Neural cell (in vitro differentiated cells): ENCODE data around the gene KRT15. TPM values are rescaled to one million over a fixed set of nuclear protein-coding genes. Genes with fewer than 3 reads are reported as not detected.

Experiments
- H2AFZ ChIP-seq: fragments of 200-600, 300-800 bp; sonication (generic), shearing (Covaris generic); 2 replicates; pipeline ENCODE4 v1.6.0; 2014; ENCODE audit warnings: low read depth, mild to moderate bottlenecking, antibody characterized with exemption, low read length, moderate library complexity
- H3F3A ChIP-seq: fragments of 200-600 bp; shearing (Covaris generic); 2 replicates; pipeline ENCODE4 v1.6.1; 2016; ENCODE audit warnings: mild to moderate bottlenecking, moderate library complexity, mixed read lengths, antibody characterized with exemption, low read length; ENCODE audit not compliant: insufficient read depth, poor library complexity, severe bottlenecking
- H3K27ac ChIP-seq: fragments of 200-600, 300-800 bp; sonication (generic), shearing (Covaris generic); 2 replicates; pipeline ENCODE4 v1.5.1; 2014; ENCODE audit warnings: mild to moderate bottlenecking, low read length, moderate library complexity
- H3K27me3 ChIP-seq: fragments of 300-800, 200-600 bp; sonication (generic), shearing (Covaris generic); 2 replicates; pipeline ENCODE4 v1.6.0; 2014; ENCODE audit warnings: mild to moderate bottlenecking, low read depth, low read length, moderate library complexity; ENCODE audit not compliant: insufficient read depth
- H3K36me3 ChIP-seq: fragments of 300-800, 200-600 bp; sonication (generic), shearing (Covaris generic); 2 replicates; pipeline ENCODE4 v1.5.1; 2014; ENCODE audit warnings: mild to moderate bottlenecking, antibody characterized with exemption, low read length, moderate library complexity; ENCODE audit not compliant: insufficient read depth
- H3K4me2 ChIP-seq: fragments of 300-800, 200-600 bp; sonication (generic), shearing (Covaris generic); 2 replicates; pipeline ENCODE4 v1.6.0; 2014; ENCODE audit warnings: mild to moderate bottlenecking, low read length
- H3K4me3 ChIP-seq: fragments of 300-800, 200-600 bp; sonication (generic), shearing (Covaris generic); 2 replicates; pipeline ENCODE4 v1.5.1; 2014; ENCODE audit warnings: mild to moderate bottlenecking, low read length, moderate library complexity
- H3K79me2 ChIP-seq: fragments of 200-600 bp; shearing (Covaris generic); replicated peaks from 2 replicates; pipeline ENCODE4 v1.6.0; 2014; ENCODE audit warnings: mild to moderate bottlenecking, low read length, moderate library complexity; ENCODE audit not compliant: insufficient read depth
- H3K9ac ChIP-seq: fragments of 300-800, 200-600 bp; sonication (generic), shearing (Covaris generic); 2 replicates; pipeline ENCODE4 v1.6.1; 2016; ENCODE audit warnings: mild to moderate bottlenecking, low read length, mixed read lengths
- H3K9me2 ChIP-seq: fragments of 200-600 bp; shearing (Covaris generic); 2 replicates; pipeline ENCODE4 v1.6.1; 2016; ENCODE audit warnings: mild to moderate bottlenecking, low read length, mixed read lengths; ENCODE audit not compliant: insufficient read depth
- H3K9me3 ChIP-seq: fragments of 200-600, 300-800 bp; sonication (generic), shearing (Covaris generic); 2 replicates; pipeline ENCODE4 v1.6.1; 2016; ENCODE audit warnings: mild to moderate bottlenecking, mixed run types, low read length, moderate library complexity, mixed read lengths
- H4K20me1 ChIP-seq: fragments of 200-600 bp; shearing (Covaris generic); 2 replicates; pipeline ENCODE4 v1.6.1; 2016; ENCODE audit warnings: mild to moderate bottlenecking, mixed run types; ENCODE audit not compliant: insufficient read depth
- CTCF ChIP-seq: fragments of 450-650 bp; IDR thresholded peaks from 2 replicates; pipeline ENCODE4 v1.5.1; 2014; ENCODE audit warnings: antibody characterized with exemption, mild to moderate bottlenecking, moderate library complexity; ENCODE audit not compliant: poor library complexity, severe bottlenecking
- EP300 ChIP-seq: fragments of 450-650 bp; conservative IDR thresholded peaks from 2 replicates; pipeline ENCODE4 v1.6.1; 2014; ENCODE audit warnings: antibody characterized with exemption, mild to moderate bottlenecking, moderate library complexity; ENCODE audit not compliant: poor library complexity, severe bottlenecking
- EZH2 ChIP-seq: fragments of 200-600, 300-800 bp; shearing (Covaris generic), sonication (generic); IDR thresholded peaks from 2 replicates; pipeline ENCODE4 v1.6.1; 2014; ENCODE audit warnings: antibody characterized with exemption, low read length, borderline replicate concordance, mild to moderate bottlenecking; ENCODE audit not compliant: insufficient read depth, poor library complexity, severe bottlenecking
- MXI1 ChIP-seq: fragments of 450-650 bp; conservative IDR thresholded peaks from 2 replicates; pipeline ENCODE4 v1.6.1; 2014; ENCODE audit warnings: antibody characterized with exemption, mild to moderate bottlenecking; ENCODE audit not compliant: poor library complexity, severe bottlenecking
- POLR2AphosphoS5 ChIP-seq: IDR thresholded peaks from 2 replicates; pipeline ENCODE4 v1.6.1; 2012
- RAD21 ChIP-seq: fragments of 450-650 bp; conservative IDR thresholded peaks from 2 replicates; pipeline ENCODE4 v1.6.1; 2014; ENCODE audit warnings: antibody characterized with exemption, mild to moderate bottlenecking, moderate library complexity
- REST ChIP-seq: IDR thresholded peaks from 2 replicates; pipeline ENCODE4 v1.6.1; 2012; ENCODE audit warnings: borderline replicate concordance
- SMC3 ChIP-seq: fragments of 450-650 bp; conservative IDR thresholded peaks from 2 replicates; pipeline ENCODE4 v1.6.1; 2014; ENCODE audit warnings: antibody characterized with exemption, mild to moderate bottlenecking, moderate library complexity; ENCODE audit not compliant: poor library complexity
- TAF1 ChIP-seq: IDR thresholded peaks from 2 replicates; pipeline ENCODE4 v1.6.1; 2012; ENCODE audit warnings: low read depth
- polyA plus RNA-seq: library from polyadenylated mRNA; depleted of rRNA; stranded (reverse); fragments of >200 nt; gene quantifications from 2 replicates; pipeline ENCODE4 v1.2.3, GENCODE V29; 2014

Gene KRT15
- polyA plus RNA-seq, 1 donor from 2014 or later: 0.09 TPM

GRCh38 chr17:41518031-41518430 lies 659 bp downstream of the KRT15 start:
- Histone ChIP-seq H4K20me1 (no peaks in the 10 kb centered on the region), H3K27ac (no peak overlapping the region), H2AFZ (no peak overlapping the region), H3F3A (no peaks in the 10 kb centered on the region), H3K4me2 (no peak overlapping the region), H3K79me2 (no peaks in the 10 kb centered on the region), H3K4me3 (no peak overlapping the region), H3K36me3 (no peaks in the 10 kb centered on the region), H3K27me3 (no peaks in the 10 kb centered on the region), H3K9ac (no peak overlapping the region), H3K9me2 (no peaks in the 10 kb centered on the region), H3K9me3 (no peaks in the 10 kb centered on the region)
- no peak for TF ChIP-seq POLR2AphosphoS5
- TF ChIP-seq EP300: no peak
- TF ChIP-seq TAF1: no peak
- TF ChIP-seq CTCF: no peak
- TF ChIP-seq REST: no peak
- no peak for TF ChIP-seq SMC3
- no peak for TF ChIP-seq EZH2
- no peak for TF ChIP-seq MXI1
- no peak for TF ChIP-seq RAD21

GRCh38 chr17:41516830-41517283 lies 1.8 kb downstream of the KRT15 start:
- Histone ChIP-seq H3K27ac (no peak overlapping the region), H3K9me2 (no peaks in the 10 kb centered on the region), H3F3A (no peaks in the 10 kb centered on the region), H3K27me3 (no peaks in the 10 kb centered on the region), H3K9me3 (no peaks in the 10 kb centered on the region), H4K20me1 (no peaks in the 10 kb centered on the region), H3K9ac (no peak overlapping the region), H3K4me2 (no peak overlapping the region), H2AFZ (no peak overlapping the region), H3K4me3 (no peak overlapping the region), H3K36me3 (no peaks in the 10 kb centered on the region), H3K79me2 (no peaks in the 10 kb centered on the region)
- TF ChIP-seq POLR2AphosphoS5 (no peak), EZH2 (no peak)
